ENCODE data around the gene HIVEP3. TPM values are rescaled to one million over a fixed set of nuclear protein-coding genes. Genes with fewer than 3 reads are reported as not detected.

HIVEP3 gene
- total RNA-seq, 1 experiment from 2014 or later: 6.0 TPM

- ChIA-PET POLR2A (no interaction called here), CTCF (no interaction called here)
- H3K4me3 ChIP-seq (ENCODE audit: low read depth in 2 of 2, low read length in 2 of 2): no peak overlapping the region
- TF ChIP-seq REST (IDR thresholded peaks at IDR 0.05; ENCODE audit: insufficient read depth in 1 of 2, low read depth in 2 of 2, low read length in 1 of 2) (no peak), POLR2AphosphoS5 (IDR thresholded peaks at IDR 0.05; ENCODE audit: low read depth, low read length) (no peak), CTCF (IDR thresholded peaks at IDR 0.05) (no peak), SIN3A (IDR thresholded peaks at IDR 0.05; ENCODE audit: borderline replicate concordance, insufficient read depth, low read depth, low read length) (no peak), TCF7L2 (IDR thresholded peaks at IDR 0.05; ENCODE audit: low read depth, low read length) (no peak)
- H3K36me3 ChIP-seq (ENCODE audit: control insufficient read depth, insufficient read depth, low read length): no peaks in the 10 kb centered on the region
- in situ Hi-C loops (cut with HindIII; ENCODE audit: low pct_unique_long_range_greater_than_20kb, low sequenced_read_pairs) (no loop called here), intact Hi-C loops (cut with micrococcal nuclease; ENCODE audit: unreplicated experiment) (no loop called here)
- no peak for DNase-seq (ENCODE audit: low read depth, low spot score)
- BruUV-seq (replicated peaks): no TSS peak
- peaks cover 10% of the 10 kb centered on the region; the same call in 1 of the 2 replicates for H3K4me1 ChIP-seq (ENCODE audit: control insufficient read depth, insufficient read depth, low read length)
- ATAC-seq: no peak
- H3K9me3 ChIP-seq (ENCODE audit: control insufficient read depth, insufficient read depth, low read depth, low read length): no peaks in the 10 kb centered on the region
- H3K27me3 ChIP-seq (ENCODE audit: control insufficient read depth, insufficient read depth, low read length): no peaks in the 10 kb centered on the region
- H3K27ac ChIP-seq (ENCODE audit: low read length): no peak overlapping the region
Observed at GRCh38 chr1:41490911-41491310, 427.8 kb downstream of the HIVEP3 start.

- ChIA-PET CTCF (no interaction called here), POLR2A (no interaction called here)
- Histone ChIP-seq H3K9me3 (ENCODE audit: control insufficient read depth, insufficient read depth, low read depth, low read length) (no peaks in the 10 kb centered on the region), H3K27me3 (ENCODE audit: control insufficient read depth, insufficient read depth, low read length) (no peaks in the 10 kb centered on the region), H3K27ac (ENCODE audit: low read length) (no peak overlapping the region), H3K4me1 (ENCODE audit: control insufficient read depth, insufficient read depth, low read length) (peaks cover 13% of the 10 kb centered on the region; the same call in 1 of the 2 replicates), H3K36me3 (ENCODE audit: control insufficient read depth, insufficient read depth, low read length) (no peaks in the 10 kb centered on the region), H3K4me3 (ENCODE audit: low read depth in 2 of 2, low read length in 2 of 2) (no peak overlapping the region)
- DNase-seq (ENCODE audit: low read depth, low spot score): no peak
- TF ChIP-seq CTCF (IDR thresholded peaks at IDR 0.05): no peak
- ATAC-seq: no peak
- in situ Hi-C loops (cut with HindIII; ENCODE audit: low pct_unique_long_range_greater_than_20kb, low sequenced_read_pairs): no loop called here
- intact Hi-C loops (cut with micrococcal nuclease; ENCODE audit: unreplicated experiment): no loop called here
- BruUV-seq (replicated peaks): no TSS peak
Observed at GRCh38 chr1:41489561-41489960, 429.2 kb downstream of the HIVEP3 start.

Data from Panc1 (cell line).